ENCODE results near the gene NDUFAF8. TPM values are rescaled to one million over a fixed set of nuclear protein-coding genes. Genes with fewer than 3 reads are reported as not detected.

The NDUFAF8 gene
- total RNA-seq, 1 experiment from 2014 or later = 102 TPM

DNA sequence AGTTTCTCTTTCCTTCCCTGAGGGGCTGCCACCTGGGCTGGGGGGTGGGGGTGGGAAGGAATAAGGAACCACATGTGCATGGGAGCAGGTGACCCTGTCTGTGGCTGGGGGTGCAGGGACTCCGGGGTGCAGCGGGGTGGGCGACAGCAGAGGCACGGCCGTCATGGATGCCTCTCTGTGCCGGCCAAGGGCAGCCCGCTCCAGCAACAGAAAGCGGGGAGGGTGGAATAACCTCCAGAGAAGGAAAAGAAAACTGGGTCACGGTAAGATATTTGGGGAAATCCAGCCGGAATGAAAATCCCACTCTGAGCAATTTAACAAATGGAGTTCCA is 4.2 kb downstream of the NDUFAF8 start:
- Histone ChIP-seq H4K20me1 (ENCODE audit: insufficient read depth) (no peaks in the 10 kb centered on the region), H3K9me2 (ENCODE audit: insufficient read depth) (no peaks in the 10 kb centered on the region), H3K79me2 (ENCODE audit: insufficient read depth, low read length) (peaks cover 38% of the 10 kb centered on the region), H3K27me3 (ENCODE audit: insufficient read depth, low read length) (no peaks in the 10 kb centered on the region), H3K4me2 (ENCODE audit: low read length) (no peak overlapping the region), H3K36me3 (ENCODE audit: control insufficient read depth in 1 of 2, insufficient read depth in 2 of 2, low read length in 2 of 2) (peaks cover 2 to 10% of the 10 kb centered on the region in 2 experiments; a peak in 1 of 4 replicates), H3K27ac (ENCODE audit: low read depth, low read length) (no peak overlapping the region), H3K9me3 (ENCODE audit: control insufficient read depth in 1 of 2, insufficient read depth in 1 of 2, low read depth in 1 of 2, low read length in 2 of 2) (no peaks in the 10 kb centered on the region), H2AFZ (ENCODE audit: low read depth, low read length, poor library complexity, severe bottlenecking) (no peak overlapping the region), H3K4me3 (replicated peaks in 1 of 2; ENCODE audit: low read depth in 1 of 2, low read length in 2 of 2) (no peak overlapping the region), H3K9ac (ENCODE audit: low read length) (no peak overlapping the region), H3K4me1 (ENCODE audit: control insufficient read depth in 1 of 2, insufficient read depth in 2 of 2, low read length in 2 of 2) (peaks cover 7 to 23% of the 10 kb centered on the region in 2 experiments; a peak in 3 of 4 replicates)
- ChIA-PET POLR2A (no interaction called here), RAD21 (ENCODE audit: low non-redundant PET in 1 of 2, low total read pairs in 2 of 2, uncharacterized antibody in 2 of 2, unreplicated experiment in 2 of 2) (no interaction called here), CTCF (no interaction called here)
- BruUV-seq (replicated peaks) = no TSS peak
- TF ChIP-seq SIN3A (IDR thresholded peaks at IDR 0.05; ENCODE audit: low read depth) (no peak), YY1 (IDR thresholded peaks at IDR 0.05; ENCODE audit: extremely low read depth, insufficient replicate concordance, low read depth, low read length) (no peak), TCF7L2 (IDR thresholded peaks at IDR 0.05; ENCODE audit: borderline replicate concordance, extremely low read depth, insufficient read depth, insufficient read length) (no peak)
- intact Hi-C loops (cut with micrococcal nuclease) = no loop called here
- ATAC-seq = no peak
- DNase-seq (ENCODE audit: low read depth, low spot score) = no peak

DNA sequence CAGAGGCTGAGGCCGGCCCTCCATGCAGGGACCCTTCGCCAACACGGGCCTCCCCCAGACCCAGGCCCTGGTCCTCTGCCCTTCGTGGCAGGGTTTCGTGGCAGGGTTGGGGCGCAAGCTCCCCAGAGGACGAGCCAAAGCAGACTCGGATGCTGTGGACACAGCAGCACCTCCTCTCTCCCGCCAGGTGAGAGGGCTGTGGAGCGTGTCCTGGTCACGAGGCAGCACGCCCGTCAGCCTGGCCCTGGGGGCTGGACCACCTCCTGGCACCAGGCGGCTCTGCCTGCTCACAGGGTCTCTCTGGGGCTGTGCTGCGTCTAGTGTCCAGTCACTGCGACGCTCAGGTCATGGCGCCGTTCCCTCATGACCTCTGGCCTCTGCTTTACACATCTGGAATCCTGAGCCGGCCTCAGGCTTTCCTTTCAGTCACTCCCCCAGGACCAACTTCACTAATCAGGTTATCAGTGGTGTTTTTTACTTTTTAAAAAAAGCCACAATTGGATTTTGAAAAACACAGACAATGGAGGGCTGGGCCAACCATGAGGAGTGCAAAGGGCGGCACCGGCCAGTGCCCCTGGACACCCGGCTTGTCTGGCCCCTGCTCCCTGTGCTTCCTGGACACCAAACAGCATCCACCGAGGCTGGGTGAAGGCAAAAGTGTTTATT is 5.4 kb downstream of the NDUFAF8 start:
- ChIA-PET POLR2A (no interaction called here), CTCF (no interaction called here), RAD21 (ENCODE audit: low non-redundant PET in 1 of 2, low total read pairs in 2 of 2, uncharacterized antibody in 2 of 2, unreplicated experiment in 2 of 2) (no interaction called here)
- Histone ChIP-seq H3K4me2 (ENCODE audit: low read length) (no peak overlapping the region), H4K20me1 (ENCODE audit: insufficient read depth) (no peaks in the 10 kb centered on the region), H3K4me1 (ENCODE audit: control insufficient read depth in 1 of 2, insufficient read depth in 2 of 2, low read length in 2 of 2) (peaks cover 7 to 23% of the 10 kb centered on the region in 2 experiments; a peak in 3 of 4 replicates), H3K27me3 (ENCODE audit: insufficient read depth, low read length) (no peaks in the 10 kb centered on the region), H3K36me3 (ENCODE audit: control insufficient read depth in 1 of 2, insufficient read depth in 2 of 2, low read length in 2 of 2) (peaks cover 2 to 12% of the 10 kb centered on the region in 2 experiments; a peak in 1 of 4 replicates), H2AFZ (ENCODE audit: low read depth, low read length, poor library complexity, severe bottlenecking) (no peak overlapping the region), H3K9me3 (ENCODE audit: control insufficient read depth in 1 of 2, insufficient read depth in 1 of 2, low read depth in 1 of 2, low read length in 2 of 2) (peaks cover 0 to 3% of the 10 kb centered on the region in 2 experiments; a peak in 1 of 4 replicates), H3K79me2 (ENCODE audit: insufficient read depth, low read length) (peaks cover 31% of the 10 kb centered on the region), H3K27ac (ENCODE audit: low read depth, low read length) (no peak overlapping the region), H3K4me3 (replicated peaks in 1 of 2; ENCODE audit: low read depth in 1 of 2, low read length in 2 of 2) (no peak overlapping the region), H3K9ac (ENCODE audit: low read length) (no peak overlapping the region), H3K9me2 (ENCODE audit: insufficient read depth) (no peaks in the 10 kb centered on the region)
- peak; percentile 10 for ATAC-seq
- TF ChIP-seq POLR2AphosphoS5 (IDR thresholded peaks at IDR 0.05; ENCODE audit: low read depth, low read length) = peak; percentile 29; the same call in 1 of the 2 replicates
- TF ChIP-seq ZNF274 (IDR thresholded peaks at IDR 0.05; ENCODE audit: low read depth, low read length) = no peak
- BruUV-seq (replicated peaks) = no TSS peak
- intact Hi-C loops (cut with micrococcal nuclease) = no loop called here
- no peak for DNase-seq (ENCODE audit: low read depth, low spot score)

Measured in HCT116 (cell line).